ENCODE results near the gene MED20.

- TF ChIP-seq, protein P1, sequence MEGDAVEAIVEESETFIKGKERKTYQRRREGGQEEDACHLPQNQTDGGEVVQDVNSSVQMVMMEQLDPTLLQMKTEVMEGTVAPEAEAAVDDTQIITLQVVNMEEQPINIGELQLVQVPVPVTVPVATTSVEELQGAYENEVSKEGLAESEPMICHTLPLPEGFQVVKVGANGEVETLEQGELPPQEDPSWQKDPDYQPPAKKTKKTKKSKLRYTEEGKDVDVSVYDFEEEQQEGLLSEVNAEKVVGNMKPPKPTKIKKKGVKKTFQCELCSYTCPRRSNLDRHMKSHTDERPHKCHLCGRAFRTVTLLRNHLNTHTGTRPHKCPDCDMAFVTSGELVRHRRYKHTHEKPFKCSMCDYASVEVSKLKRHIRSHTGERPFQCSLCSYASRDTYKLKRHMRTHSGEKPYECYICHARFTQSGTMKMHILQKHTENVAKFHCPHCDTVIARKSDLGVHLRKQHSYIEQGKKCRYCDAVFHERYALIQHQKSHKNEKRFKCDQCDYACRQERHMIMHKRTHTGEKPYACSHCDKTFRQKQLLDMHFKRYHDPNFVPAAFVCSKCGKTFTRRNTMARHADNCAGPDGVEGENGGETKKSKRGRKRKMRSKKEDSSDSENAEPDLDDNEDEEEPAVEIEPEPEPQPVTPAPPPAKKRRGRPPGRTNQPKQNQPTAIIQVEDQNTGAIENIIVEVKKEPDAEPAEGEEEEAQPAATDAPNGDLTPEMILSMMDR (IDR thresholded peaks at IDR 0.05), result no peak
- TF ChIP-seq POLR2A (IDR thresholded peaks at IDR 0.05), result no peak
- no peak for TF ChIP-seq EP300 (IDR thresholded peaks at IDR 0.05)
Measured at GRCh38 chr6:41935193-41935574, 14.2 kb upstream of the MED20 start.
